IMR-90 (cell line): ENCODE data around the gene HAX1. TPM values are rescaled to one million over a fixed set of nuclear protein-coding genes. Genes with fewer than 3 reads are reported as not detected.
A peak's percentile ranks its signal among the peaks of the same experiment; 100 is the strongest.

Experiments used
- ATAC-seq: fragments of 200-7000 bp; cut with Tn5 transposase; 2 replicates; pipeline ENCODE4 v1.9.1; 2020; ENCODE audit warnings: low read depth, mild to moderate bottlenecking, moderate library complexity
- BruUV-seq: library from RNA; stranded (reverse); fragments of 400-500 nt; replicated peaks from 2 replicates; lab custom pipeline; 2021; lab: Mats Ljungman, UMichigan
- CTCF ChIA-PET: fragments of 300-600 bp; formaldehyde crosslinking; extraction: SDS; loops from one replicate; lab custom pipeline; 2021; ENCODE audit warnings: antibody characterized with exemption; lab: Yijun Ruan, JAX
- POLR2A ChIA-PET: fragments of 300-600 bp; sonication (Branson Sonifier 250); formaldehyde crosslinking; loops from one replicate; lab custom pipeline; 2022; ENCODE audit warnings: antibody characterized with exemption; ENCODE audit not compliant: unreplicated experiment; lab: Charles Lee
- DNase-seq: peaks from one replicate; pipeline ENCODE4 v3.0.0; 2013
- H2AFZ ChIP-seq: replicated peaks from 2 replicates; pipeline ENCODE3; 2013; ENCODE audit warnings: low read length, mild to moderate bottlenecking; ENCODE audit not compliant: poor library complexity
- H2AK5ac ChIP-seq: 2 replicates; pipeline ENCODE4 v1.6.1; 2013; ENCODE audit warnings: low read depth, low read length, inconsistent platforms
- H2AK9ac ChIP-seq: replicated peaks from 2 replicates; pipeline ENCODE3; 2013; ENCODE audit warnings: mild to moderate bottlenecking, low read depth, low read length, moderate library complexity; ENCODE audit not compliant: poor library complexity
- H2BK120ac ChIP-seq: 2 replicates; pipeline ENCODE4 v1.6.1; 2013; ENCODE audit warnings: low read depth, low read length, inconsistent platforms
- H2BK15ac ChIP-seq: 3 replicates; pipeline ENCODE4 v1.6.1; 2013; ENCODE audit warnings: low read depth, low read length, inconsistent platforms
- H2BK20ac ChIP-seq: 2 replicates; pipeline ENCODE4 v1.6.1; 2013; ENCODE audit warnings: low read depth, mild to moderate bottlenecking, inconsistent platforms, low read length, moderate library complexity
- H2BK5ac ChIP-seq: 2 replicates; pipeline ENCODE4 v1.6.1; 2013; ENCODE audit warnings: mild to moderate bottlenecking, low read depth, low read length, inconsistent platforms; ENCODE audit not compliant: poor library complexity, severe bottlenecking
- H3K14ac ChIP-seq: replicated peaks from 2 replicates; pipeline ENCODE4 v1.6.1; 2013; ENCODE audit warnings: low read depth, low read length, inconsistent platforms
- H3K18ac ChIP-seq: 2 replicates; pipeline ENCODE4 v1.6.1; 2013; ENCODE audit warnings: low read depth, low read length, control low read depth
- H3K23ac ChIP-seq: 2 replicates; pipeline ENCODE4 v1.6.1; 2013; ENCODE audit warnings: low read depth, low read length, inconsistent platforms
- H3K27ac ChIP-seq: 2 replicates; pipeline ENCODE4 v1.5.1; 2013; ENCODE audit warnings: mild to moderate bottlenecking, control low read depth, low read length; ENCODE audit not compliant: insufficient read depth
- H3K27me3 ChIP-seq: 2 replicates; pipeline ENCODE4 v1.6.1; 2013; ENCODE audit warnings: low read length; ENCODE audit not compliant: control insufficient read depth, insufficient read depth
- H3K36me3 ChIP-seq: 2 replicates; pipeline ENCODE4 v1.6.1; 2013; ENCODE audit warnings: low read length, mixed read lengths; ENCODE audit not compliant: control insufficient read depth, insufficient read depth
- H3K4ac ChIP-seq: 2 replicates; pipeline ENCODE4 v1.6.1; 2013; ENCODE audit warnings: low read depth, low read length, inconsistent platforms
- H3K4me1 ChIP-seq: 2 replicates; pipeline ENCODE4 v1.6.1; 2013; ENCODE audit warnings: low read length, mixed read lengths; ENCODE audit not compliant: control insufficient read depth, insufficient read depth
- H3K4me2 ChIP-seq: 2 replicates; pipeline ENCODE4 v1.6.1; 2013; ENCODE audit warnings: low read depth, mild to moderate bottlenecking, control low read depth, low read length, moderate library complexity
- H3K4me3 ChIP-seq: 2 replicates; pipeline ENCODE4 v1.5.1; 2013; ENCODE audit warnings: low read depth, mild to moderate bottlenecking, control low read depth, low read length, moderate library complexity; ENCODE audit not compliant: insufficient read depth
- H3K56ac ChIP-seq: 2 replicates; pipeline ENCODE4 v1.6.1; 2013; ENCODE audit warnings: low read length, inconsistent platforms; ENCODE audit not compliant: insufficient read depth; ENCODE audit errors: extremely low read depth
- H3K79me1 ChIP-seq, 2 experiments: 2 replicates each; pipeline ENCODE4 v1.6.1; 2013; ENCODE audit warnings: low read length in 2 of 2, inconsistent platforms in 1 of 2, low read depth in 1 of 2
- H3K9ac ChIP-seq: 2 replicates; pipeline ENCODE4 v1.6.1; 2013; ENCODE audit warnings: low read depth, low read length, control low read depth
- H3K9me1 ChIP-seq: 2 replicates; pipeline ENCODE4 v1.6.1; 2013; ENCODE audit warnings: low read length, inconsistent platforms; ENCODE audit not compliant: insufficient read depth
- H3K9me3 ChIP-seq: 2 replicates; pipeline ENCODE4 v1.6.1; 2013; ENCODE audit warnings: low read length; ENCODE audit not compliant: control insufficient read depth, insufficient read depth
- H4K20me1 ChIP-seq: 2 replicates; pipeline ENCODE4 v1.6.1; 2013; ENCODE audit warnings: low read length, inconsistent platforms; ENCODE audit not compliant: insufficient read depth
- H4K5ac ChIP-seq: 2 replicates; pipeline ENCODE4 v1.6.1; 2013; ENCODE audit warnings: mild to moderate bottlenecking, low read depth, low read length, control low read depth
- H4K8ac ChIP-seq, 2 experiments: 2 replicates each; pipeline ENCODE4 v1.6.1; 2013; ENCODE audit warnings: low read depth in 2 of 2, low read length in 2 of 2, control low read depth in 1 of 2, inconsistent platforms in 1 of 2
- H4K91ac ChIP-seq: 2 replicates; pipeline ENCODE4 v1.6.1; 2013; ENCODE audit warnings: low read depth, low read length, inconsistent platforms; ENCODE audit not compliant: insufficient read depth
- CEBPB ChIP-seq: IDR thresholded peaks from 2 replicates; pipeline ENCODE4 v1.6.1; 2012; ENCODE audit warnings: low read depth, low read length, improper control_type of control experiment
- CHD1 ChIP-seq: IDR thresholded peaks from 2 replicates; pipeline ENCODE4 v1.6.1; 2012; ENCODE audit warnings: low read depth, low read length, improper control_type of control experiment
- FOS ChIP-seq: fragments of 150-350 bp; IDR thresholded peaks from 2 replicates; pipeline ENCODE4 v1.6.1; 2016; ENCODE audit warnings: low read depth, low read length
- WGBS, 2 experiments: methylation state at CpG; one replicate each; pipeline versions ENCODE4 v1.1.5 to v1.1.7; 2013; ENCODE audit warnings: missing lambda C conversion rate in 2 of 2; ENCODE audit not compliant: insufficient read length in 1 of 2; ENCODE audit errors: extremely low coverage in 2 of 2; 5-methylcytosine and 5-hydroxymethylcytosine counted together
- dilution Hi-C: fragments of 300-500 bp; cut with HindIII; formaldehyde crosslinking; loops from one replicate; pipeline ENCODE4 v1.14.3; 2018; ENCODE audit warnings: low sequenced_read_pairs; ENCODE audit not compliant: unreplicated experiment
- in situ Hi-C: fragments of 300-500 bp; cut with MboI; formaldehyde crosslinking; loops from 3 replicates; pipeline ENCODE4 v1.14.3; 2019; ENCODE audit warnings: low sequenced_read_pairs, inconsistent platforms, mixed read lengths
- intact Hi-C: fragments of 100-400 bp; cut with micrococcal nuclease; formaldehyde crosslinking; loops from 2 replicates; pipeline ENCODE4 v1.10.0; 2022
- polyA plus RNA-seq, 3 experiments: library from polyadenylated mRNA; depleted of rRNA; stranded (reverse); fragments of >200 nt; gene quantifications; 2 replicates each; pipeline ENCODE4 v1.2.3, GENCODE V29; 2012; ENCODE audit warnings: low replicate concordance in 1 of 3
- total RNA-seq: library from RNA; depleted of rRNA; stranded (reverse); fragments of >200 nt; gene quantifications from 2 replicates; pipeline ENCODE4 v1.2.3, GENCODE V29; 2012

Gene HAX1
- total and polyA plus RNA-seq, 2 of the 4 experiments (the other 2 are of a cell fraction): 117 to 146 TPM

DNA sequence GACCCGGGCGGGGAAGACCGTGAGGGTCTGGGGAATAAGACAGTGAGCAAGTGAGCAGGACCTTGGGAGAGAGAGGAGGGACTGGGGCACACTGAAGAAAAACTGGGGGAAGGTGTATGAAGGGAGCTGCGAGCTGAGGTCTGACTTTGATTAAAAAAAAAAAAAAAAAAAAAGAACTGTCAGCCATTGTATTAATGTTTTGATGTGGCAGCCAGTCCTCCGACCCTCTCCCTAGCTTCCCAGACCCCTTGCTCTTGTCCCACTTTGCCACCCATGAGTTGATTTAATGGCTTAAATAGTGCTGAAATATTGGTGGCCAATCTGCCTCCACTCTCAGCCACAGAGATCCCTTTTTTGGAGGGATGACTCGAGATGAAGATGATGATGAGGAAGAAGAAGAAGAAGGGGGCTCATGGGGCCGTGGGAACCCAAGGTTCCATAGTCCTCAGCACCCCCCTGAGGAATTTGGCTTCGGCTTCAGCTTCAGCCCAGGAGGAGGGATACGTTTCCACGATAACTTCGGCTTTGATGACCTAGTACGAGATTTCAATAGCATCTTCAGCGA, 652 bp downstream of the HAX1 start:
- dilution Hi-C loops (no loop called here), intact Hi-C loops (loop anchor here (1.0 to 10.0 kb wide), 5 partner anchors 54 to 273 kb away; no protein-coding TSS in a partner anchor), in situ Hi-C loops (loop anchor here (5.0 kb wide), 1 partner anchor 64 kb away; no protein-coding TSS in a partner anchor)
- Histone ChIP-seq H3K23ac (peak overlapping the region; percentile 95), H3K14ac (peak overlapping the region; percentile 97), H2AK5ac (peak overlapping the region; percentile 92), H3K27ac (peak overlapping the region; percentile 87), H3K79me1 (peaks cover 12 to 13% of the 10 kb centered on the region in 2 experiments), H3K27me3 (no peaks in the 10 kb centered on the region), H3K36me3 (peaks cover 28% of the 10 kb centered on the region), H2BK15ac (0 out of 3 replicates have a peak overlapping the region, but pooled peaks have one; percentile 2), H3K4ac (peak overlapping the region; percentile 95), H3K4me3 (peak overlapping the region; percentile 87), H3K56ac (peak overlapping the region; percentile 96), H2BK20ac (no peak overlapping the region), H3K9me1 (peaks cover 5% of the 10 kb centered on the region; the same call in 1 of the 2 replicates), H2BK5ac (peak overlapping the region; percentile 51), H3K4me2 (peak overlapping the region; percentile 84), H4K91ac (peak overlapping the region; percentile 92), H2AFZ (peak overlapping the region; percentile 87), H3K9ac (peak overlapping the region; percentile 98), H4K8ac (peak overlapping the region; percentile 86 to 89), H3K18ac (peak overlapping the region; percentile 37; the same call in 1 of the 2 replicates), H3K9me3 (no peaks in the 10 kb centered on the region), H3K4me1 (peaks cover 4% of the 10 kb centered on the region; the same call in 1 of the 2 replicates), H2AK9ac (peak overlapping the region; percentile 95), H4K20me1 (no peaks in the 10 kb centered on the region), H2BK120ac (peak overlapping the region; percentile 12; the same call in 1 of the 2 replicates), H4K5ac (peak overlapping the region; percentile 86)
- whole genome bisulfite sequencing, 2 experiments: 51% methylated on average over 4 of the region's 13 CpGs; no CpG with 5 or more reads in 1 of the 2 experiments
- BruUV-seq: TSS peak; percentile 34
- POLR2A ChIA-PET: interaction anchor here (0.6 kb wide), 2 partner anchors 11 to 232 kb away, joined by 4 to 8 read pairs; no protein-coding TSS in a partner anchor
- ATAC-seq: peak; percentile 4; the same call in 1 of the 2 replicates
- no peak for DNase-seq
- CTCF ChIA-PET: interaction anchor here (0.6 to 1.0 kb wide), 2 partner anchors 62 to 230 kb away, joined by 3 to 5 read pairs; no protein-coding TSS in a partner anchor
- TF ChIP-seq FOS (no peak), CEBPB (peak; percentile 84; the same call in 1 of the 2 replicates), CHD1 (no peak)
